ENCODE measurements around the gene CCDC141. TPM values are rescaled to one million over a fixed set of nuclear protein-coding genes. Genes with fewer than 3 reads are reported as not detected.

Gene CCDC141
- polyA plus RNA-seq, 1 donor from 2014 or later = 0.27 TPM

GRCh38 chr2:178891265-178891958, 158.5 kb downstream of the CCDC141 start:
- Histone ChIP-seq H3K4me3 (ENCODE audit: low read length) (no peak overlapping the region), H3K27ac (ENCODE audit: low read length) (no peak overlapping the region), H4K20me1 (ENCODE audit: insufficient read depth) (no peaks in the 10 kb centered on the region), H3K4me2 (ENCODE audit: low read length) (no peak overlapping the region), H3K36me3 (ENCODE audit: insufficient read depth, low read length) (no peaks in the 10 kb centered on the region), H3K79me2 (replicated peaks; ENCODE audit: insufficient read depth, low read length) (no peaks in the 10 kb centered on the region), H3F3A (ENCODE audit: insufficient read depth, low read length, poor library complexity, severe bottlenecking) (no peaks in the 10 kb centered on the region), H3K9me3 (ENCODE audit: low read length) (no peaks in the 10 kb centered on the region), H3K9ac (ENCODE audit: low read length) (no peak overlapping the region), H3K9me2 (ENCODE audit: insufficient read depth, low read length) (no peaks in the 10 kb centered on the region), H2AFZ (ENCODE audit: low read depth, low read length) (no peak overlapping the region), H3K27me3 (ENCODE audit: insufficient read depth, low read depth, low read length) (no peaks in the 10 kb centered on the region)
- TF ChIP-seq SMC3 (conservative IDR thresholded peaks at IDR 0.05; ENCODE audit: poor library complexity) = peak; percentile 69
- TF ChIP-seq CTCF (IDR thresholded peaks at IDR 0.05; ENCODE audit: poor library complexity, severe bottlenecking) = peak; percentile 85
- TF ChIP-seq RAD21 (conservative IDR thresholded peaks at IDR 0.05) = peak; percentile 70
- no peak for TF ChIP-seq POLR2AphosphoS5 (IDR thresholded peaks at IDR 0.05)

GRCh38 chr2:178886006-178886405, 163.9 kb downstream of the CCDC141 start:
- H4K20me1 ChIP-seq (ENCODE audit: insufficient read depth) = no peaks in the 10 kb centered on the region
- H3K36me3 ChIP-seq (ENCODE audit: insufficient read depth, low read length) = no peaks in the 10 kb centered on the region
- TF ChIP-seq TAF1 (IDR thresholded peaks at IDR 0.05; ENCODE audit: low read depth) (no peak), EZH2 (IDR thresholded peaks at IDR 0.05; ENCODE audit: borderline replicate concordance, insufficient read depth, low read length, poor library complexity, severe bottlenecking) (no peak), EP300 (conservative IDR thresholded peaks at IDR 0.05; ENCODE audit: poor library complexity, severe bottlenecking) (no peak), POLR2AphosphoS5 (IDR thresholded peaks at IDR 0.05) (no peak), MXI1 (conservative IDR thresholded peaks at IDR 0.05; ENCODE audit: poor library complexity, severe bottlenecking) (no peak), REST (IDR thresholded peaks at IDR 0.05; ENCODE audit: borderline replicate concordance) (no peak), CTCF (IDR thresholded peaks at IDR 0.05; ENCODE audit: poor library complexity, severe bottlenecking) (no peak), RAD21 (conservative IDR thresholded peaks at IDR 0.05) (no peak), SMC3 (conservative IDR thresholded peaks at IDR 0.05; ENCODE audit: poor library complexity) (no peak)
- H3K79me2 ChIP-seq (replicated peaks; ENCODE audit: insufficient read depth, low read length) = no peaks in the 10 kb centered on the region
- H3K9me3 ChIP-seq (ENCODE audit: low read length) = no peaks in the 10 kb centered on the region
- no peak overlapping the region for H2AFZ ChIP-seq (ENCODE audit: low read depth, low read length)
- H3K9me2 ChIP-seq (ENCODE audit: insufficient read depth, low read length) = no peaks in the 10 kb centered on the region
- H3K27me3 ChIP-seq (ENCODE audit: insufficient read depth, low read depth, low read length) = no peaks in the 10 kb centered on the region
- H3K4me3 ChIP-seq (ENCODE audit: low read length) = no peak overlapping the region
- H3F3A ChIP-seq (ENCODE audit: insufficient read depth, low read length, poor library complexity, severe bottlenecking) = no peaks in the 10 kb centered on the region
- no peak overlapping the region for H3K27ac ChIP-seq (ENCODE audit: low read length)
- H3K4me2 ChIP-seq (ENCODE audit: low read length) = no peak overlapping the region
- no peak overlapping the region for H3K9ac ChIP-seq (ENCODE audit: low read length)

Measured in neural cell (in vitro differentiated cells).